ENCODE measurements around the gene INTS3.

GRCh38 chr1:153818876-153819275, 91.0 kb downstream of the INTS3 start:
- TF ChIP-seq NR3C1 (CRISPR knock-in tag; conservative IDR thresholded peaks at IDR 0.05; ENCODE audit: low read depth) = no peak
- TF ChIP-seq EMX1 (CRISPR knock-in tag; IDR thresholded peaks at IDR 0.05) = no peak
- TF ChIP-seq CTCF (IDR thresholded peaks at IDR 0.05) = no peak
- TF ChIP-seq ETV6 (CRISPR knock-in tag; IDR thresholded peaks at IDR 0.05) = no peak
